ENCODE measurements around the gene ACOT8. TPM values are rescaled to one million over a fixed set of nuclear protein-coding genes. Genes with fewer than 3 reads are reported as not detected.

The ACOT8 gene
- total RNA-seq, 4 donors from 2014 or later, result 32.3 to 66.2 (median 41.4) TPM

DNA sequence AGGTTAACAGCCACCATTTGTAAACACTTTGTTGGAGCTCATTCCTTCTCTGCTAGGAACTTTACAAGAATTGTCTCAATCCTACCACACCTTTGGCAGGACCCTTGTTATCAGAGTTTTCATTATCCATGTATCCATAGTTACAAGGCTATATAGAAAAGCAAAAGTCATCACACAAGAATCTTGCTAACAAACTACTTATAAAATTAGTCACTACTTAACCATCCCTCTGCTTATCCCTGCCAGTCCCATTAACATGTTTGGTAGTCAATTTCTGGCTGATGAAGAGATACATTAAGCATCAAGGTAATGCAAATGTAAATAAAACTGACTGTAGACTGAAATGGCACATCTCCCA is 10.6 kb upstream of the ACOT8 start:
- no peak for DNase-seq
- intact Hi-C loops (cut with DNase I; ENCODE audit: low total_unique reads), result no loop called here
- no peak for ATAC-seq
- no peak overlapping the region for H3K4me3 ChIP-seq
- no peaks in the 10 kb centered on the region for H3K4me1 ChIP-seq
- H3K9me3 ChIP-seq, result no peaks in the 10 kb centered on the region
- no peak overlapping the region for H3K27ac ChIP-seq
- no peaks in the 10 kb centered on the region for H3K27me3 ChIP-seq
- H3K36me3 ChIP-seq, result no peaks in the 10 kb centered on the region
- no peak for TF ChIP-seq POLR2A (IDR thresholded peaks at IDR 0.05)
- no peak for TF ChIP-seq CTCF (IDR thresholded peaks at IDR 0.05 in 4 of 5, conservative IDR thresholded peaks at IDR 0.05 in 1 of 5)
- in situ Hi-C loops (cut with MboI; ENCODE audit: low sequenced_read_pairs in 4 of 4), result no loop called here

GRCh38 chr20:45867136-45867818 is 10.1 kb upstream of the ACOT8 start:
- Histone ChIP-seq H3K9me3 (no peaks in the 10 kb centered on the region), H3K27me3 (no peaks in the 10 kb centered on the region), H3K36me3 (no peaks in the 10 kb centered on the region), H3K4me1 (no peaks in the 10 kb centered on the region), H3K27ac (no peak overlapping the region), H3K4me3 (no peak overlapping the region)
- in situ Hi-C loops (cut with MboI; ENCODE audit: low sequenced_read_pairs in 4 of 4), result no loop called here
- TF ChIP-seq CTCF (IDR thresholded peaks at IDR 0.05 in 4 of 5, conservative IDR thresholded peaks at IDR 0.05 in 1 of 5) (no peak), POLR2A (IDR thresholded peaks at IDR 0.05) (no peak)
- no peak for DNase-seq
- intact Hi-C loops (cut with DNase I; ENCODE audit: low total_unique reads), result no loop called here
- no peak for ATAC-seq

GRCh38 chr20:45866454-45866853 is 9.3 kb upstream of the ACOT8 start:
- no peaks in the 10 kb centered on the region for H3K9me3 ChIP-seq
- ATAC-seq (no peak), DNase-seq (no peak)
- no peaks in the 10 kb centered on the region for H3K27me3 ChIP-seq
- H3K4me1 ChIP-seq, result no peaks in the 10 kb centered on the region
- in situ Hi-C loops (cut with MboI; ENCODE audit: low sequenced_read_pairs in 4 of 4) (no loop called here), intact Hi-C loops (cut with DNase I; ENCODE audit: low total_unique reads) (no loop called here)
- H3K4me3 ChIP-seq, result no peak overlapping the region
- TF ChIP-seq POLR2A (IDR thresholded peaks at IDR 0.05) (no peak), CTCF (IDR thresholded peaks at IDR 0.05 in 4 of 5, conservative IDR thresholded peaks at IDR 0.05 in 1 of 5) (no peak)
- no peaks in the 10 kb centered on the region for H3K36me3 ChIP-seq
- H3K27ac ChIP-seq, result no peak overlapping the region

GRCh38 chr20:45863543-45864470 is 6.6 kb upstream of the ACOT8 start:
- intact Hi-C loops (cut with DNase I; ENCODE audit: low total_unique reads) (no loop called here), in situ Hi-C loops (cut with MboI; ENCODE audit: low sequenced_read_pairs in 4 of 4) (no loop called here)
- H3K27ac ChIP-seq, result no peak overlapping the region
- no peak for DNase-seq
- no peaks in the 10 kb centered on the region for H3K36me3 ChIP-seq
- H3K4me3 ChIP-seq, result no peak overlapping the region
- TF ChIP-seq POLR2A (IDR thresholded peaks at IDR 0.05) (no peak), CTCF (IDR thresholded peaks at IDR 0.05 in 4 of 5, conservative IDR thresholded peaks at IDR 0.05 in 1 of 5) (no peak)
- ATAC-seq, result no peak
- H3K9me3 ChIP-seq, result no peaks in the 10 kb centered on the region
- no peaks in the 10 kb centered on the region for H3K27me3 ChIP-seq
- H3K4me1 ChIP-seq, result peaks cover 0 to 4% of the 10 kb centered on the region in 2 donors
